Measurements from ENCODE around the gene KMT2B. TPM values are rescaled to one million over a fixed set of nuclear protein-coding genes. Genes with fewer than 3 reads are reported as not detected.

Gene KMT2B
- total and polyA plus RNA-seq, 2 of the 8 experiments (the other 6 are each of a cell fraction or from before 2014, with no cell fraction given) = 26.7 to 38.6 TPM

DNA sequence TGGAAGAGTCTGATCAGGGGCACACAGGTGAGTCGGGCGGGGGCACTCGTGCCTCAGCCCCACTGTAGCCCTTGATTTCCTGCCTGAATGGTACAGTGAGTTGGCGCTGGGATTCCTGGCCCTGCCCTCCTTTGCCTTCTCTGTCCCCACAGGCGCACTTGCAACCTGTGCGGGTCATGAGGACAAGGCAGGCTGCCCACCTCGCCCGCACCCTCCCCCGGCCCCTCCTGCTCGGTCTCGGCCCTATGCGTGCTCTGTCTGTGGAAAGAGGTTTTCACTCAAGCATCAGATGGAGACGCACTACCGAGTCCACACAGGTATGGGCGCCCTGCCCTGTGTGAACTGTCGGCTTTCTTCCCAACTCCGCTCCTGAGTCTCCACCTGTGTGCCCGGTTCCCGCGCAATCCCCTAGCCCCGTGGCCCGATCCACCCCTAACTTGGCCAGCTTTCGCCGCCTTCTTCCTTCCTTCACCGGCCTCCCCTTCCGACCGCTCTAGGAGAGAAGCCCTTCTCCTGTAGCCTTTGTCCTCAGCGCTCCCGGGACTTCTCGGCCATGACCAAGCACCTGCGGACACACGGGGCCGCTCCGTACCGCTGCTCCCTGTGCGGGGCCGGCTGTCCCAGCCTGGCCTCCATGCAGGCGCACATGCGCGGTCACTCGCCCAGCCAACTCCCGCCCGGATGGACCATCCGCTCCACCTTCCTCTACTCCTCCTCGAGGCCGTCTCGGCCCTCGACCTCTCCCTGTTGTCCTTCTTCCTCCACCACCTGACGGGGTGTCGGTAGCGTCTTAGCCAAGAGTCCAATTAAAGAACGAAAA is 1.6 kb upstream of the KMT2B start:
- WGBS, 2 experiments (ENCODE audit: extremely low coverage in 1 of 2, insufficient coverage in 1 of 2, insufficient read length in 1 of 2, insufficient replicate concordance in 2 of 2, low coverage in 1 of 2, low lambda C conversion rate in 2 of 2, missing lambda C conversion rate in 1 of 2) = 2% methylated on average over 47 of the region's 52 CpGs; no CpG with 5 or more reads in 1 of the 2 experiments
- H3K27ac ChIP-seq (ENCODE audit: low read depth, low read length) = peak overlapping the region; percentile 73; the same call in 1 of the 2 replicates
- H2BK5ac ChIP-seq (ENCODE audit: low read depth, low read length) = peak overlapping the region; percentile 99
- H2AFZ ChIP-seq (ENCODE audit: low read length) = peak overlapping the region; percentile 25; the same call in 1 of the 2 replicates
- peak overlapping the region; percentile 93 for H2BK120ac ChIP-seq (replicated peaks; ENCODE audit: low read depth, low read length)
- peak overlapping the region; percentile 88; the same call in 1 of the 2 replicates for H2BK15ac ChIP-seq (ENCODE audit: low read length)
- H3K23me2 ChIP-seq (ENCODE audit: low read depth, low read length) = peaks cover 13% of the 10 kb centered on the region
- H3K27me3 ChIP-seq (replicated peaks in 1 of 4; ENCODE audit: control insufficient read depth in 3 of 4, extremely low read depth in 1 of 4, insufficient read depth in 3 of 4, low read length in 3 of 4) = no peaks in the 10 kb centered on the region
- no peak overlapping the region for H2AK5ac ChIP-seq (ENCODE audit: low read depth, low read length)
- H3K14ac ChIP-seq (ENCODE audit: insufficient read length) = no peak overlapping the region
- peak overlapping the region; percentile 94 for H4K5ac ChIP-seq (ENCODE audit: insufficient read length, low read depth, low read length)
- H3K4ac ChIP-seq (replicated peaks; ENCODE audit: insufficient read length, low read depth, low read length) = peak overlapping the region; percentile 89
- peak overlapping the region; percentile 84 to 92 for H3K4me2 ChIP-seq (ENCODE audit: insufficient read depth in 1 of 2, low read depth in 2 of 2, low read length in 2 of 2)
- no peak for FAIRE-seq
- peak in 1 of 2 experiments; percentile 87 for DNase-seq (ENCODE audit: low read depth in 1 of 2, low spot score in 2 of 2)
- peak overlapping the region; percentile 48; the same call in 1 of the 2 replicates for H2BK20ac ChIP-seq (ENCODE audit: low read length)
- H3K9ac ChIP-seq (replicated peaks in 1 of 4; ENCODE audit: extremely low read depth in 1 of 4, low read depth in 3 of 4, low read length in 3 of 4) = peak overlapping the region; percentile 31 to 80 (median 62)
- H3K36me3 ChIP-seq (ENCODE audit: control insufficient read depth in 2 of 4, insufficient read depth in 4 of 4, low read length in 3 of 4) = peaks cover 0 to 10% (median under 1%) of the 10 kb centered on the region in 4 experiments; a peak in 4 of 8 replicates
- H3K18ac ChIP-seq (ENCODE audit: extremely low read depth, low read length) = peak overlapping the region; percentile 99
- peak overlapping the region; percentile 89 for H2BK12ac ChIP-seq (ENCODE audit: low read depth, low read length)
- H4K91ac ChIP-seq (replicated peaks; ENCODE audit: insufficient read length, low read length) = peak overlapping the region; percentile 81
- H3K56ac ChIP-seq (replicated peaks; ENCODE audit: insufficient read length, low read depth, low read length) = peak overlapping the region; percentile 97
- no peak overlapping the region for H3K23ac ChIP-seq (ENCODE audit: insufficient read length)
- ChIA-PET CTCF (ENCODE audit: partially characterized antibody) (interaction anchor here (0.7 to 6.6 kb wide), 7 partner anchors 10 to 277 kb away, joined by 3 to 105 read pairs (median 6); partner anchors contain the start of gene ZBTB32), POLR2A (ENCODE audit: partially characterized antibody) (interaction anchor here (1.0 to 4.1 kb wide), 7 partner anchors 10 to 206 kb away, joined by 3 to 13 read pairs (median 4); partner anchors contain the start of gene HSPB6)
- no peaks in the 10 kb centered on the region for H3K9me3 ChIP-seq (ENCODE audit: insufficient read depth in 2 of 2, low read depth in 1 of 2, low read length in 1 of 2)
- H4K20me1 ChIP-seq (replicated peaks in 1 of 2; ENCODE audit: control insufficient read depth in 1 of 2, insufficient read depth in 2 of 2, low read length in 2 of 2) = peaks cover 12 to 13% of the 10 kb centered on the region in 2 experiments
- H3K4me3 ChIP-seq (ENCODE audit: extremely low read depth in 1 of 4, insufficient read depth in 2 of 4, low read depth in 3 of 4, low read length in 4 of 4) = peak overlapping the region; percentile 34 to 88 (median 82)
- H3K79me2 ChIP-seq (ENCODE audit: control insufficient read depth in 1 of 2, insufficient read depth in 2 of 2, low read length in 2 of 2) = peaks cover 0 to 20% of the 10 kb centered on the region in 2 experiments; a peak in 3 of 4 replicates
- H4K8ac ChIP-seq (ENCODE audit: extremely low read depth, insufficient read depth, low read length) = peak overlapping the region; percentile 92
- H3K79me1 ChIP-seq (ENCODE audit: low read depth, low read length) = peaks cover 8% of the 10 kb centered on the region; the same call in 1 of the 2 replicates
- peaks cover 0 to 28% (median 17%) of the 10 kb centered on the region in 4 experiments; a peak in 6 of 7 replicates for H3K4me1 ChIP-seq (replicated peaks in 1 of 4; ENCODE audit: control insufficient read depth in 3 of 4, insufficient read depth in 4 of 4, low read length in 3 of 4)
- TF ChIP-seq, protein P1, sequence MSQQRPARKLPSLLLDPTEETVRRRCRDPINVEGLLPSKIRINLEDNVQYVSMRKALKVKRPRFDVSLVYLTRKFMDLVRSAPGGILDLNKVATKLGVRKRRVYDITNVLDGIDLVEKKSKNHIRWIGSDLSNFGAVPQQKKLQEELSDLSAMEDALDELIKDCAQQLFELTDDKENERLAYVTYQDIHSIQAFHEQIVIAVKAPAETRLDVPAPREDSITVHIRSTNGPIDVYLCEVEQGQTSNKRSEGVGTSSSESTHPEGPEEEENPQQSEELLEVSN (IDR thresholded peaks at IDR 0.05) = peak; percentile 94
- TF ChIP-seq RBBP5 (IDR thresholded peaks at IDR 0.05; ENCODE audit: borderline replicate concordance, low read depth, low read length) (0 out of 2 replicates have a peak, but pooled peaks have one; percentile 18), TAF1 (IDR thresholded peaks at IDR 0.05; ENCODE audit: low read depth, low read length) (0 out of 2 replicates have a peak, but pooled peaks have one; percentile 12), PHF8 (conservative IDR thresholded peaks at IDR 0.05; ENCODE audit: low read depth, low read length) (0 out of 2 replicates have a peak, but pooled peaks have one; percentile 19), RNF2 (IDR thresholded peaks at IDR 0.05; ENCODE audit: borderline replicate concordance, low read depth, low read length, missing control alignments, poor library complexity, severe bottlenecking) (peak; percentile 21), KDM4A (IDR thresholded peaks at IDR 0.05; ENCODE audit: low read depth, low read length, severe bottlenecking) (peak; percentile 30), CTBP2 (IDR thresholded peaks at IDR 0.05; ENCODE audit: borderline replicate concordance, insufficient read depth, insufficient read length, low read length) (no peak)
- TF ChIP-seq, protein P2, sequence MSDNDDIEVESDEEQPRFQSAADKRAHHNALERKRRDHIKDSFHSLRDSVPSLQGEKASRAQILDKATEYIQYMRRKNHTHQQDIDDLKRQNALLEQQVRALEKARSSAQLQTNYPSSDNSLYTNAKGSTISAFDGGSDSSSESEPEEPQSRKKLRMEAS (IDR thresholded peaks at IDR 0.05) = peak; percentile 87

All from H1 (cell line).